Measurements from ENCODE around the gene THADA. TPM values are rescaled to one million over a fixed set of nuclear protein-coding genes. Genes with fewer than 3 reads are reported as not detected.

The THADA gene
- total and polyA plus RNA-seq, 2 donors (not counting 3 experiments of a cell fraction or from before 2014, with no cell fraction given), result 22.6 to 25.3 TPM

DNA sequence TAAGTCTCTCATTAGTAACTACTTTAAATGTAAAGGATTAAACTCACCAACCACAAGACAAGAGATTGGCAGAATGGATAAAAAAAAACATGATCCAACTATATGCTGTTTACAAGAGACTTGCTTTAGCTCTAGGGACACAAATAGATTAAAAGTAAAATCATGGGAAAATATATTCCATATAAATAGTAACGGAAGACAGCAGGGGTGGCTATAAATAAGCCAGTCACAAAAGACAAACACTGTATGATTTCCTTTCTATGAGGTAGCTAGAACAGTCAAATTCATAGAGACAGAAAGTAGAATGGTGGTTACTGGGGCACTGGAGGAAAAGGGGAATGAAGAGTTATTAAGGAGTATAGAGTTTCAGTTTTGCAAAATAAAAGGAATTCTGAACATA is 145.2 kb downstream of the THADA start:
- Histone ChIP-seq H3K4me3 (replicated peaks in 1 of 3; ENCODE audit: insufficient read depth in 1 of 3, low read depth in 1 of 3, low read length in 3 of 3) (no peak overlapping the region), H3K4me1 (ENCODE audit: control insufficient read depth, extremely low read depth, insufficient read depth, low read length) (peaks cover 55% of the 10 kb centered on the region), H4K20me1 (replicated peaks; ENCODE audit: control insufficient read depth, extremely low read depth, insufficient read depth, low read length) (no peaks in the 10 kb centered on the region), H3K9ac (replicated peaks; ENCODE audit: extremely low read depth, insufficient read depth, low read length) (no peak overlapping the region), H3K79me2 (ENCODE audit: control insufficient read depth, insufficient read depth, low read length) (no peaks in the 10 kb centered on the region), H3K9me1 (replicated peaks; ENCODE audit: control insufficient read depth, extremely low read depth, insufficient read depth, low read length) (no peaks in the 10 kb centered on the region), H3K4me2 (ENCODE audit: insufficient read depth, low read length) (no peak overlapping the region), H3K27me3 (ENCODE audit: control insufficient read depth in 2 of 2, insufficient read depth in 2 of 2, low read length in 2 of 2) (no peaks in the 10 kb centered on the region), H2AFZ (ENCODE audit: low read depth, low read length) (no peak overlapping the region), H3K36me3 (ENCODE audit: control insufficient read depth in 2 of 2, extremely low read depth in 1 of 2, insufficient read depth in 2 of 2, low read length in 2 of 2) (no peaks in the 10 kb centered on the region), H3K9me3 (replicated peaks; ENCODE audit: control insufficient read depth, insufficient read depth, low read length) (no peaks in the 10 kb centered on the region), H3K27ac (ENCODE audit: insufficient read depth, low read depth, low read length) (no peak overlapping the region)
- no TSS peak for BruUV-seq (replicated peaks)
- DNase-seq (ENCODE audit: low read depth, low spot score) (no peak), FAIRE-seq (no peak)
- CTCF ChIA-PET, result interaction anchor here (0.6 kb wide), 1 partner anchor 203 kb away, joined by 4 read pairs; no protein-coding TSS in a partner anchor
- intact Hi-C loops (cut with micrococcal nuclease), result no loop called here
- POLR2A ChIA-PET, result no interaction called here
- dilution Hi-C loops (cut with MboI; ENCODE audit: extremely low pct_ligation_motif_present, low sequenced_read_pairs), result no loop called here
- no peak for TF ChIP-seq FOS (IDR thresholded peaks at IDR 0.05; ENCODE audit: borderline replicate concordance, insufficient read depth, low read length)
- TF ChIP-seq MYC (IDR thresholded peaks at IDR 0.05; ENCODE audit: low read depth, low read length), result no peak
- TF ChIP-seq POLR2A (IDR thresholded peaks at IDR 0.05; ENCODE audit: low read depth, low read length), result no peak
- TF ChIP-seq, protein P1, sequence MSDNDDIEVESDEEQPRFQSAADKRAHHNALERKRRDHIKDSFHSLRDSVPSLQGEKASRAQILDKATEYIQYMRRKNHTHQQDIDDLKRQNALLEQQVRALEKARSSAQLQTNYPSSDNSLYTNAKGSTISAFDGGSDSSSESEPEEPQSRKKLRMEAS (IDR thresholded peaks at IDR 0.05; ENCODE audit: insufficient read depth, insufficient read length), result no peak
- TF ChIP-seq, protein P2, sequence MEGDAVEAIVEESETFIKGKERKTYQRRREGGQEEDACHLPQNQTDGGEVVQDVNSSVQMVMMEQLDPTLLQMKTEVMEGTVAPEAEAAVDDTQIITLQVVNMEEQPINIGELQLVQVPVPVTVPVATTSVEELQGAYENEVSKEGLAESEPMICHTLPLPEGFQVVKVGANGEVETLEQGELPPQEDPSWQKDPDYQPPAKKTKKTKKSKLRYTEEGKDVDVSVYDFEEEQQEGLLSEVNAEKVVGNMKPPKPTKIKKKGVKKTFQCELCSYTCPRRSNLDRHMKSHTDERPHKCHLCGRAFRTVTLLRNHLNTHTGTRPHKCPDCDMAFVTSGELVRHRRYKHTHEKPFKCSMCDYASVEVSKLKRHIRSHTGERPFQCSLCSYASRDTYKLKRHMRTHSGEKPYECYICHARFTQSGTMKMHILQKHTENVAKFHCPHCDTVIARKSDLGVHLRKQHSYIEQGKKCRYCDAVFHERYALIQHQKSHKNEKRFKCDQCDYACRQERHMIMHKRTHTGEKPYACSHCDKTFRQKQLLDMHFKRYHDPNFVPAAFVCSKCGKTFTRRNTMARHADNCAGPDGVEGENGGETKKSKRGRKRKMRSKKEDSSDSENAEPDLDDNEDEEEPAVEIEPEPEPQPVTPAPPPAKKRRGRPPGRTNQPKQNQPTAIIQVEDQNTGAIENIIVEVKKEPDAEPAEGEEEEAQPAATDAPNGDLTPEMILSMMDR (IDR thresholded peaks at IDR 0.05; ENCODE audit: extremely low read depth in 1 of 2, insufficient read depth in 1 of 2, low read depth in 1 of 2, low read length in 2 of 2), result no peak
- no peak for TF ChIP-seq EZH2 (IDR thresholded peaks at IDR 0.05; ENCODE audit: borderline replicate concordance, low read depth, low read length, severe bottlenecking)
- no peak for TF ChIP-seq JUN (IDR thresholded peaks at IDR 0.05; ENCODE audit: borderline replicate concordance, insufficient read depth, insufficient read length, low read depth)
- no peak for TF ChIP-seq POLR2AphosphoS5 (IDR thresholded peaks at IDR 0.05; ENCODE audit: insufficient read depth, low read depth, low read length)

Data from endothelial cell of umbilical vein (primary cell).